GM10266 (cell line): ENCODE measurements around the gene SLC6A20.

Source experiments
- DNase-seq: peaks from one replicate; pipeline ENCODE4 v3.0.0; 2012; ENCODE audit errors: extremely low spot score
- TF ChIP-seq, protein P1 (sequence below): IDR thresholded peaks from 2 replicates; pipeline ENCODE4 v1.5.1; 2012; ENCODE audit warnings: mild to moderate bottlenecking, low read depth; ENCODE audit not compliant: control insufficient read depth, insufficient read depth; ENCODE audit errors: missing control alignments

SLC6A20 gene

DNA sequence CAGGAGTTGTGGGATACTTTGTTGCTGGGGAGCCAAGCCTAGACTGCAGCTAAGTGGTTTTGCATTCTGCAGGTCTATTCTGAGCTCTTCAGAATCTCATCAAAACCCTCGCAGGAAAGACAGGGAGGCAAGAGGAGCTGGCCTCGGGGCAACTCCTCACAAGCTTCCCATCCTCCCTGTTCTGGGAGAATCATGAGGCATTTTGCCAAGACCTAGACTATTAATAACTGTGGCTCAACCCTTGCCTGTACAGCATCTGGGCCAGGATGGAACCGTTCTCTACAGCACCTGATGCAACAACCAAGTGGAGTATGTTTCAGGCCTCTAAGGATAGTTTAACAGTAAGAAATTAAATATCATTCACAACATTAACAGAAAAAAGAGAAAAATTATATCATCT is 20.2 kb upstream of the SLC6A20 start:
- DNase-seq: no peak
- TF ChIP-seq, protein P1, sequence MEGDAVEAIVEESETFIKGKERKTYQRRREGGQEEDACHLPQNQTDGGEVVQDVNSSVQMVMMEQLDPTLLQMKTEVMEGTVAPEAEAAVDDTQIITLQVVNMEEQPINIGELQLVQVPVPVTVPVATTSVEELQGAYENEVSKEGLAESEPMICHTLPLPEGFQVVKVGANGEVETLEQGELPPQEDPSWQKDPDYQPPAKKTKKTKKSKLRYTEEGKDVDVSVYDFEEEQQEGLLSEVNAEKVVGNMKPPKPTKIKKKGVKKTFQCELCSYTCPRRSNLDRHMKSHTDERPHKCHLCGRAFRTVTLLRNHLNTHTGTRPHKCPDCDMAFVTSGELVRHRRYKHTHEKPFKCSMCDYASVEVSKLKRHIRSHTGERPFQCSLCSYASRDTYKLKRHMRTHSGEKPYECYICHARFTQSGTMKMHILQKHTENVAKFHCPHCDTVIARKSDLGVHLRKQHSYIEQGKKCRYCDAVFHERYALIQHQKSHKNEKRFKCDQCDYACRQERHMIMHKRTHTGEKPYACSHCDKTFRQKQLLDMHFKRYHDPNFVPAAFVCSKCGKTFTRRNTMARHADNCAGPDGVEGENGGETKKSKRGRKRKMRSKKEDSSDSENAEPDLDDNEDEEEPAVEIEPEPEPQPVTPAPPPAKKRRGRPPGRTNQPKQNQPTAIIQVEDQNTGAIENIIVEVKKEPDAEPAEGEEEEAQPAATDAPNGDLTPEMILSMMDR: no peak

DNA sequence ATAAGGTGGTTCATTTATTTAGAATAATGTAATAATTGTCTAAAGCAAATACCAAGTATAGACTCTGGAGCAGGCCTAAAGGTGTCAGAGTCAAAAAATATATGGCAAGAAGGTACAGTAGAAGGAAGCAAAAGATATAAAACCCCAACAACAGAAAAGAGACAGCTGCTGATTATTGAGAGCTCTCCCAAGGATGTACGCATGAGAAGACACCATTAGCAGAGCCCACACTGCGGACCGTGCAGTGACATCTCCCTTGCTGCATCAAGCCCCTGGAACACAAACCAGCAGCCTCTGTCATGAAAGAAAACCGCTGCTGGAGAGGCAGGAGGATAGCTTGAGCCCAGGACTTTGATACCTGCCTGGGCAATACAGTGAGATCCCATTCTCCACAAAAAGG is 18.0 kb upstream of the SLC6A20 start:
- TF ChIP-seq, protein P1: no peak
- DNase-seq: no peak

DNA sequence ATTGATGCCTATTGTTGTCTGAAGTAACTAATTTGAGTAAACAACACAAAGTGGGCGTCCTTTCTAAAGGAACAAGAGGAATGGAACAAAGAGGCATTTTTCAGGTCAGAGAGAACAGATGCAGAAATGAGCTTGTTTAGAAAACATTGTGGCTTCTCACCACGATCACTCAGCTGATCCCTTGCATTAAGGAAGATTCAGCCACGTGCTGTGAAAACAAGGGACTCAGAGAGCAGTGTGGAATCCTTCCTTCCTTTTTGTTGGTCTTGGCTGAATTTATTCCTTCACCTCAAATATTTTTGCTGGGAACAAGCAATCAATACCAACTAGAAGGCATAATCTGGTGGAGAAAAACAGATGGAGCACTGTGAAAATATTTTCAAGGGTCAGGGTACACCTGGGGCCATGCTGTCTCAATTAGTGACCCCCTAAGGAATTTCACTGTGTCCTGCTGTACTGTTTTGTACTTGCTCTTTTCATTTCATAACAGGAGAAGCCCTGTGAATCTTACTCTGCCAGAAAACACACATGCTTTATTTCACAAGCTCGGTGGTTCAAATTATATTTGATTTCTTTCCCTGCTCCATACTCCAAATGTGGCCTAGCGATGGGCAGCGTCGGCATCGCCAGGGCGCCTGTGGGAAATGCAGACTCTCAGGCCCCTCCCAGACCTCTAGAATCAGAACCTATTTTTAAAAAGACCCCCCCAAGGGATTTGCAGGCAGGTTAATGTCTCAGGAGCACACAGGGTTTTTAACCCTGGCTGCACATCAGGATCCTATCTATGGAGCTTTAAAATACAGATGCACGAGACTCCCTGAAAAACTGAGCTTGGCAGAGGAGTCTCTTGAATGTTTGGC is 11.6 kb upstream of the SLC6A20 start:
- TF ChIP-seq, protein P1: no peak
- DNase-seq: no peak

DNA sequence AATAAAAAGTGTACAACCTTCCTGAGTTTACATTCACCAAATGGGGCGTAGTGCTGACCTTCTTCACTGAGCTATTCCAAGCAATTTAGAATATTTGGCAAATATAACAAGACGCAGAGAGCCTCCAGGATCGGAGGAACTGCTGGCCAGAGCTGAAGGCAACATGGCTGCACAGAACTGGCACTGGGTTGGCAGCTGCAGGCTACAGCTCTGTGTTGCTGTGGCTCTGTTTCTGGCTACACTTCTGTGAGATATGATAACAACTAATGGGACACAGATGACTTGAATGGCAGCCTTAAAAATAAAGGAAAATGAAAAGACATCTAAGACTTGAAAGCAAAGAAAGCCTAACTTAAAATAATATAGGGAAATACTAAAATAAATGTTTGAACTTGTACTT is 10.8 kb upstream of the SLC6A20 start:
- TF ChIP-seq, protein P1: no peak
- no peak for DNase-seq

DNA sequence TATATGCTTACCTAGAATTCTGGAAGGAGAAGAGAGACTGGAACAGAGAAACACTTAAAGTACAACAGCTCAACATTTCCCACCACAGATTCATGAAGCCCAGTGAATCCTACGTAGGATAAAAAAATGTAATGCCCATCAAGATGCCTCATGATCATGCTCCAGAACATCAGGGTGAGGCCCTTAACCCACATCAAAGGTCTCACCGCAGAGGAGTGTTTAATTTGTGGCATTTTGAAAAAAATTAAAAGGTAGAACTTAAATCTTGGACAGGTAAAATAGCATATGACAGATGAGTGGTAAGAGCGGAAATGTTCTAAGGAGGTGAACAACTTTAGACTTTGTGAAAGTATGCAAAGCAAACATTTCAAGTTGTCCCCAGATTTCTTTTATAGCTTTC is 9.7 kb upstream of the SLC6A20 start:
- TF ChIP-seq, protein P1: no peak
- DNase-seq: no peak

DNA sequence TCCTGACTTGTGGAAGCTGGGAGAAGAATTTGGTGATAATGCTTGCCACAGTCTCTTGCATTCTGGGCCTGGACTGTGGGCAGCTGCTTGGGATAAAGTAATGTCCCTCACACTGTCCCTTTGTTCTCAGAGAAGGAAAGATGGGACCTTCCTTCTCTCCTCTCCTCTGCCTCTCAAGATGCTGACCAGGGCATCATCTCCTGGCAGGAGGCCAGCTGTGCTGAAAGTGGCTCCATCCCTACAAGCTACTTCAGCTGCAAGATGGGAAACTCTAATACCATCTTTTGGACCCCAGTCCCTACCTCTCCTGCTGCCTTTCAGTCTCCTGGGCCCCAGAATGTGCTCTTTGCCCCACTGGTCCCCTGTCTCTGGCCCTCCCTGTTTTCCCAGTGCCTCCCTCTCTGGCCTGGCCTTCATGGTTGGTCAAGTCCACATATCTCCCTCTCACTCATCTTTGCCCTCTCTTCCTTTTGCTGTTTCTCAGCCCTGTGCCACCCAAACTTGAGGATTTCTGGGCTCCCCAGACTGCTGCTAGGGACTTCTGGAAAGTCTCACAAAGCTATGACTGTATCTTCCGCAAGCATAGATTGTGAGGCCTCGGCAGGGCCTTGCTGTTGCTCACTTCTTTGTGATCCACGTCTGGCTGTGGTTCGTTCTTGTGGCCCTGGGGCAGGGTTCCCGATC is 7.1 kb upstream of the SLC6A20 start:
- TF ChIP-seq, protein P1: no peak
- no peak for DNase-seq

DNA sequence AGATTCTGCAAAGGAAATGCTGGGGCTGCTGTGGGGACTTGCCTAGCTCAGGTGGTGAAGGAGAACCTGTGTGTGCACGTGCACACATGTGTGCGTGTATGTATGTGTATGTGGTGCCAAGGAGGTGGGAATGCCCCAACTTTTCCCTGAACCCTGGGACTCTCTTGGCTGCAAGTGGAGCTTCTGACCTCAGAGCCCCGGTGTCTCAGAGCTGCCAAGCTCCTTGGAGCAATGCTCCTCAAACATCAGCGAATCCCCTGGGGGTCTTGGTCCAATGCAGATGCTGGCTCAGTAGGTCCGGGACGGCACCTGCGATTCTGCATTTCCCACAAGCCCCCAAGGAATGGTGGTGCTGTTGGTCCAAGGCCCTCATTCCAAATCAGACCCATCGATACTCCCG is 5.8 kb upstream of the SLC6A20 start:
- no peak for DNase-seq
- TF ChIP-seq, protein P1: no peak
